ENCODE measurements around the gene RPS6KA4. TPM values are rescaled to one million over a fixed set of nuclear protein-coding genes. Genes with fewer than 3 reads are reported as not detected.
A peak's percentile ranks its signal among the peaks of the same experiment; 100 is the strongest.

The RPS6KA4 gene
- total RNA-seq, 1 donor, result 72.1 TPM

DNA sequence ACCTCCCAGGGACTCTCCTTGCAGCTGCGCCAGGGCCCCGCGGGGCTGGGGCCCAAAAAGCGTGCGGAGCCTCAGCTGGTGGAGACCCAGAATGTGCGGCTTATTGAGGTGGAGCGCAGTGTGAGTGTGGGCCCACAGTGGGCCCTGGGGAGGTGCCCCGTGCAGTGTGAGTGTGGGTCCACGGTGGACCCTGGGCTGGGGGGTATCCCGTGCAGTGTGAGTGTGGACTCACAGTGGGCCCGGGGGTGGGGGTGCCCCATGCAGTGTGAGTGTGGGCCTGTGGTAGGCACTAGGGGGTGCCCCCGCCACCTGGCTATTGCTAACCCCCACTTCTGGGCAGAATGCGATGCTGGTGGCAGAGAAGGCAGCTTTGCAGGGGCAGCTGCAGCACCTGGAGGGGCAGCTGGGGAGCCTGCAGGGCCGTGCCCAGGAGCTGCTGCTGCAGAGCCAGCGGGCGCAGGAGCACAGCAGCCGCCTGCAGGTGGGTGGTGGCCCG, 7.8 kb upstream of the RPS6KA4 start:
- H3K4me3 ChIP-seq (ENCODE audit: low read depth, low read length), result no peak overlapping the region
- no peak for TF ChIP-seq CTCF (IDR thresholded peaks at IDR 0.05; ENCODE audit: insufficient read depth, low read length)
- DNase-seq (ENCODE audit: low read depth), result no peak

DNA sequence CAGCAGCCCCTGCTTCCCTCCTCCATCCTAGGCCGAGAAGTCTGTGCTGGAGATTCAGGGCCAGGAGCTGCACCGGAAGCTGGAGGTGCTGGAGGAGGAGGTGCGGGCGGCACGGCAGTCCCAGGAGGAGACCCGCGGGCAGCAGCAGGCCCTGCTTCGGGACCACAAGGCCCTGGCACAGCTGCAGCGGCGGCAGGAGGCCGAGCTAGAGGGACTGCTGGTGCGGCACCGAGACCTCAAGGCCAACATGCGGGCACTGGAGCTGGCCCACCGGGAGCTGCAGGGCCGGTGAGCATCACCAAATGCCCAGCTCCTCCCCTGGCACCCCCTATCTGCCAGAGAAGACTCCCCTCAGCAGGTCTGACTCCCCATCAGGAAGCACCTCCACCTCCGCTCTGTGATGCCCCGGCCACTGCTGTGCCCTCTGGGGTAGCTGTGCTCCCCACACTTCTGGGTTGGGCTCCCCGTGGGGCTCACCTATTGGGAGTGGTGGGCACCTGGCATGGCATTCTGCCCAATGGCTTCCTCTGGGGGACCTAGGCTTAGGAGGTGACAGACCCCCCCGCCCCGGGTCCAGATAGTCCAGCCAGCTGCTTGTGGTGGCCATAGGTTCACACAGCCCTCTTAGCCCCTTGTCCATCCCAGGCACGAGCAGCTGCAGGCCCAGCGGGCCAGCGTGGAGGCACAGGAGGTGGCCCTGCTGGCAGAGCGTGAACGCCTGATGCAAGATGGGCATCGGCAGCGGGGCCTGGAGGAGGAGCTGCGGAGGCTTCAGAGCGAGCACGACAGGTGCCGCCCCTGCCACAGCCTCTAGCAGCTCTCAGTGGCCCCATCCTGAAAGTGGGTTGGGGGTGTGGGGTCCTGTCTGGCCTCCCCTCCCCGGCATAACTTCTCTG, 6.6 kb upstream of the RPS6KA4 start:
- no peak for TF ChIP-seq CTCF (IDR thresholded peaks at IDR 0.05; ENCODE audit: insufficient read depth, low read length)
- H3K4me3 ChIP-seq (ENCODE audit: low read depth, low read length), result no peak overlapping the region
- no peak for DNase-seq (ENCODE audit: low read depth)

GRCh38 chr11:64352995-64353714, 5.8 kb upstream of the RPS6KA4 start:
- TF ChIP-seq CTCF (IDR thresholded peaks at IDR 0.05; ENCODE audit: insufficient read depth, low read length), result no peak
- no peak for DNase-seq (ENCODE audit: low read depth)

GRCh38 chr11:64353715-64354506, 5.1 kb upstream of the RPS6KA4 start:
- no peak overlapping the region for H3K4me3 ChIP-seq (ENCODE audit: low read depth, low read length)
- no peak for DNase-seq (ENCODE audit: low read depth)
- no peak for TF ChIP-seq CTCF (IDR thresholded peaks at IDR 0.05; ENCODE audit: insufficient read depth, low read length)

More at GRCh38 chr11:64352995-64353714, 5.8 kb upstream of the RPS6KA4 start:
- no peak overlapping the region for H3K4me3 ChIP-seq (ENCODE audit: low read depth, low read length)

- peak; percentile 77 for DNase-seq (ENCODE audit: low read depth)
- peak; percentile 86 for TF ChIP-seq CTCF (IDR thresholded peaks at IDR 0.05; ENCODE audit: insufficient read depth, low read length)
- H3K4me3 ChIP-seq (ENCODE audit: low read depth, low read length), result peak overlapping the region; percentile 49
Measured at GRCh38 chr11:64355078-64355940, 3.7 kb upstream of the RPS6KA4 start.

All from fibroblast of the aortic adventitia (primary cell).